Measurements from ENCODE around the gene TBC1D14. TPM values are rescaled to one million over a fixed set of nuclear protein-coding genes. Genes with fewer than 3 reads are reported as not detected.
A peak's percentile ranks its signal among the peaks of the same experiment; 100 is the strongest.

Gene TBC1D14
- total RNA-seq, 1 experiment from 2014 or later = 50.2 TPM

DNA sequence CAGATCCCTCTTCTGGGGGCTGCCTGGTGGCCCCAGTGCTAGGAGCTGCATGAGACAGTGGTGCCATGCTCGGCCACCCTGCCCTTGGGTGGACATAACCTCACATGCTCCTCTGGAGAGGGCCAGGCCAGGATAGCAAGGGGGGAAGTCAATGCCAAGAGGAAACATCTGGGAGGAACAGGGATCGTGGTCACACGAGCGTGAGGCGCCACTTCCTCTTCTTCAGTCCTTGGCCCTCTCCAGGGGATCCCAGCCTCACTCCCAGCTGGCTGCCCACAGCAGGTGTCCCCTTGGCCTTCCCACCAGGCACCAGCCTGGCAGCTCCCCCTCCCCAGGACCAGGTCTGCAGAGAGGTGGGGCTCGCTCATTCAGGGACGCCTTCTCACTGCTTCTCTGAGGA lies 28.6 kb downstream of the TBC1D14 start:
- peaks cover 53 to 57% of the 10 kb centered on the region in 2 experiments for H3K4me1 Mint-ChIP-seq
- H4K5ac ChIP-seq (ENCODE audit: insufficient read length, low read depth, low read length) = no peak overlapping the region
- H3K9me3 Mint-ChIP-seq = no peaks in the 10 kb centered on the region
- peaks cover 10% of the 10 kb centered on the region; the same call in 1 of the 2 replicates for H3K4me1 ChIP-seq (ENCODE audit: insufficient read depth, low read length)
- no peak for DNase-seq
- peaks cover 3% of the 10 kb centered on the region for H3K79me1 ChIP-seq (ENCODE audit: insufficient read depth, low read depth, low read length, poor library complexity, severe bottlenecking)
- H3K56ac ChIP-seq (ENCODE audit: insufficient read length, low read depth, low read length) = no peak overlapping the region
- no CpG with 5 or more reads among the region's 7 CpGs for WGBS (ENCODE audit: extremely low coverage, insufficient read length, low lambda C conversion rate)
- no peaks in the 10 kb centered on the region for H3K27me3 ChIP-seq (ENCODE audit: insufficient read depth, low read length)
- H3K36me3 Mint-ChIP-seq (ENCODE audit: insufficient read depth in 1 of 3, low read depth in 3 of 3) = peaks cover 4 to 14% (median 11%) of the 10 kb centered on the region in 3 experiments; a peak in 5 of 7 replicates
- 0 out of 2 replicates have a peak overlapping the region, but pooled peaks have one; percentile 17 for H3K14ac ChIP-seq (ENCODE audit: insufficient read depth, low read length)
- no peak overlapping the region for H3K27ac Mint-ChIP-seq
- H3K4me3 Mint-ChIP-seq = no peak overlapping the region
- H3K4me2 ChIP-seq (ENCODE audit: insufficient read depth, insufficient read length, low read length) = no peak overlapping the region
- no peak overlapping the region for H4K91ac ChIP-seq (ENCODE audit: insufficient read length, low read depth, low read length)
- H3T11ph ChIP-seq (ENCODE audit: low read length) = no peak overlapping the region
- no peak overlapping the region for H2BK5ac ChIP-seq (ENCODE audit: insufficient read length, low read length)
- H4K8ac ChIP-seq (replicated peaks; ENCODE audit: insufficient read length, low read depth, low read length) = no peak overlapping the region
- no peak overlapping the region for H3K27ac ChIP-seq (ENCODE audit: insufficient read length, low read depth, low read length)
- H3K27me3 Mint-ChIP-seq (ENCODE audit: low read depth) = no peaks in the 10 kb centered on the region
- H3K23me2 ChIP-seq (ENCODE audit: insufficient read length, low read depth, low read length, poor library complexity, severe bottlenecking) = no peaks in the 10 kb centered on the region
- H2BK12ac ChIP-seq (ENCODE audit: insufficient read length, low read depth, low read length) = no peak overlapping the region
- no peak overlapping the region for H2BK20ac ChIP-seq (ENCODE audit: low read depth, low read length, poor library complexity, severe bottlenecking)
- no peaks in the 10 kb centered on the region for H3K9me3 ChIP-seq (ENCODE audit: control insufficient read depth, low read depth, low read length)
- H3K9ac ChIP-seq (ENCODE audit: extremely low read depth, insufficient read length, low read length) = no peak overlapping the region
- H3K79me2 ChIP-seq (ENCODE audit: insufficient read depth, low read length) = 0 out of 2 replicates have a peak, but pooled peaks cover 1% of the 10 kb centered on the region
- H3K4ac ChIP-seq (ENCODE audit: low read depth, low read length) = no peak overlapping the region
- no peak overlapping the region for H2BK15ac ChIP-seq (ENCODE audit: low read depth, low read length)
- TF ChIP-seq, protein P1, sequence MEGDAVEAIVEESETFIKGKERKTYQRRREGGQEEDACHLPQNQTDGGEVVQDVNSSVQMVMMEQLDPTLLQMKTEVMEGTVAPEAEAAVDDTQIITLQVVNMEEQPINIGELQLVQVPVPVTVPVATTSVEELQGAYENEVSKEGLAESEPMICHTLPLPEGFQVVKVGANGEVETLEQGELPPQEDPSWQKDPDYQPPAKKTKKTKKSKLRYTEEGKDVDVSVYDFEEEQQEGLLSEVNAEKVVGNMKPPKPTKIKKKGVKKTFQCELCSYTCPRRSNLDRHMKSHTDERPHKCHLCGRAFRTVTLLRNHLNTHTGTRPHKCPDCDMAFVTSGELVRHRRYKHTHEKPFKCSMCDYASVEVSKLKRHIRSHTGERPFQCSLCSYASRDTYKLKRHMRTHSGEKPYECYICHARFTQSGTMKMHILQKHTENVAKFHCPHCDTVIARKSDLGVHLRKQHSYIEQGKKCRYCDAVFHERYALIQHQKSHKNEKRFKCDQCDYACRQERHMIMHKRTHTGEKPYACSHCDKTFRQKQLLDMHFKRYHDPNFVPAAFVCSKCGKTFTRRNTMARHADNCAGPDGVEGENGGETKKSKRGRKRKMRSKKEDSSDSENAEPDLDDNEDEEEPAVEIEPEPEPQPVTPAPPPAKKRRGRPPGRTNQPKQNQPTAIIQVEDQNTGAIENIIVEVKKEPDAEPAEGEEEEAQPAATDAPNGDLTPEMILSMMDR (conservative IDR thresholded peaks at IDR 0.05) = no peak
- H3K23ac ChIP-seq (ENCODE audit: insufficient read length, low read depth, low read length) = no peak overlapping the region
- no peak overlapping the region for H3K18ac ChIP-seq (ENCODE audit: insufficient read length, low read depth, low read length)
- no peaks in the 10 kb centered on the region for H4K20me1 ChIP-seq (ENCODE audit: control insufficient read depth, insufficient read depth, insufficient read length)
- no peak overlapping the region for H2BK120ac ChIP-seq (ENCODE audit: low read depth, low read length, poor library complexity, severe bottlenecking)
- H2AK5ac ChIP-seq (ENCODE audit: insufficient read length, low read length) = no peak overlapping the region
- H2AFZ ChIP-seq (ENCODE audit: low read length) = no peak overlapping the region
